Ishikawa (cell line): ENCODE results near the gene BCL2L11.

Experiments
- CEBPB ChIP-seq: IDR thresholded peaks from 2 replicates; pipeline ENCODE4 v1.6.1; 2012
- CREB1 ChIP-seq: IDR thresholded peaks from 2 replicates; pipeline ENCODE4 v1.6.1; 2012; ENCODE audit warnings: low read depth
- EGR1 ChIP-seq: IDR thresholded peaks from 2 replicates; pipeline ENCODE4 v1.6.1; 2012
- EP300 ChIP-seq: IDR thresholded peaks from 2 replicates; pipeline ENCODE4 v1.6.1; 2012; ENCODE audit warnings: borderline replicate concordance
- FOXM1 ChIP-seq: IDR thresholded peaks from 2 replicates; pipeline ENCODE4 v1.6.1; 2012; ENCODE audit warnings: low read depth, borderline replicate concordance
- NFIC ChIP-seq: IDR thresholded peaks from 2 replicates; pipeline ENCODE4 v1.6.1; 2012
- RAD21 ChIP-seq: IDR thresholded peaks from 2 replicates; pipeline ENCODE4 v1.6.1; 2012; ENCODE audit warnings: low read depth
- TAF1 ChIP-seq: IDR thresholded peaks from 2 replicates; pipeline ENCODE4 v1.6.1; 2012; ENCODE audit warnings: low read depth, mild to moderate bottlenecking
- TCF12 ChIP-seq: IDR thresholded peaks from 2 replicates; pipeline ENCODE4 v1.6.1; 2012; ENCODE audit warnings: low read depth
- TEAD4 ChIP-seq: IDR thresholded peaks from 2 replicates; pipeline ENCODE4 v1.6.1; 2012
- YY1 ChIP-seq: IDR thresholded peaks from 2 replicates; pipeline ENCODE4 v1.6.1; 2012; ENCODE audit warnings: low read depth
- ZBTB7A ChIP-seq: IDR thresholded peaks from 2 replicates; pipeline ENCODE4 v1.6.1; 2012; ENCODE audit warnings: low read depth
- TF ChIP-seq, protein P1 (sequence below): IDR thresholded peaks from 2 replicates; pipeline ENCODE4 v1.6.1; 2012
- TF ChIP-seq, protein P2 (sequence below): IDR thresholded peaks from 2 replicates; pipeline ENCODE4 v1.6.1; 2012
- TF ChIP-seq, protein P3 (sequence below): IDR thresholded peaks from 2 replicates; pipeline ENCODE4 v1.6.1; 2012; ENCODE audit warnings: low read depth, mild to moderate bottlenecking

BCL2L11 gene

GRCh38 chr2:111200333-111200881 lies 79.7 kb downstream of the BCL2L11 start:
- TF ChIP-seq EGR1: no peak
- TF ChIP-seq, protein P1, sequence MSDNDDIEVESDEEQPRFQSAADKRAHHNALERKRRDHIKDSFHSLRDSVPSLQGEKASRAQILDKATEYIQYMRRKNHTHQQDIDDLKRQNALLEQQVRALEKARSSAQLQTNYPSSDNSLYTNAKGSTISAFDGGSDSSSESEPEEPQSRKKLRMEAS: no peak
- TF ChIP-seq EP300: no peak
- no peak for TF ChIP-seq NFIC
- no peak for TF ChIP-seq RAD21
- no peak for TF ChIP-seq CREB1
- TF ChIP-seq, protein P2, sequence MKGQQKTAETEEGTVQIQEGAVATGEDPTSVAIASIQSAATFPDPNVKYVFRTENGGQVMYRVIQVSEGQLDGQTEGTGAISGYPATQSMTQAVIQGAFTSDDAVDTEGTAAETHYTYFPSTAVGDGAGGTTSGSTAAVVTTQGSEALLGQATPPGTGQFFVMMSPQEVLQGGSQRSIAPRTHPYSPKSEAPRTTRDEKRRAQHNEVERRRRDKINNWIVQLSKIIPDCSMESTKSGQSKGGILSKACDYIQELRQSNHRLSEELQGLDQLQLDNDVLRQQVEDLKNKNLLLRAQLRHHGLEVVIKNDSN: no peak
- TF ChIP-seq YY1: no peak
- TF ChIP-seq TCF12: no peak
- no peak for TF ChIP-seq TEAD4
- TF ChIP-seq CEBPB: no peak
- no peak for TF ChIP-seq TAF1
- no peak for TF ChIP-seq ZBTB7A

DNA sequence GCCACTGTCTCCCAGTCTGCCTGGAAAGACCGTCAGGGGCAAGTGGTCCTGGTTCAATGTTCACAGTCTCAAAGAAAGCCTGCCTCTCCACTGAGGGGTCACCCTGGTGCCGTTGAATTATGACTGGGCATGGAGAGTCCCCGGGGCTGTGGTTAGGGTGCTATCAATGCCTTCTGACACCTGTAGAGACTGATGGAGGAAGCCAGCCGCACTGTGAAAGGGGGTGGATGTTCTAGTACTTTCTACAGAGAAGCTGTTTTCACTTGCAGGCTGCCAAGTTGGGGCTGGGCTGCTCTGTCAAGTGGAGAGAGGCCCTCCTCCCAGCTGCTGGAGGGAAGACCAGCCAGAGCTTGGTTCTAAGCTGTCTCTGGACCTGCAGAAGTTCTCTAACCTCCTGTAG lies 80.5 kb downstream of the BCL2L11 start:
- TF ChIP-seq RAD21: no peak
- no peak for TF ChIP-seq NFIC

GRCh38 chr2:111202266-111203040 lies 81.7 kb downstream of the BCL2L11 start:
- TF ChIP-seq, protein P1: no peak
- TF ChIP-seq CEBPB (no peak), TAF1 (no peak), ZBTB7A (no peak), EGR1 (no peak), RAD21 (no peak), NFIC (no peak), YY1 (no peak), EP300 (no peak), FOXM1 (no peak), CREB1 (no peak), TCF12 (no peak), TEAD4 (no peak)
- TF ChIP-seq, protein P3, sequence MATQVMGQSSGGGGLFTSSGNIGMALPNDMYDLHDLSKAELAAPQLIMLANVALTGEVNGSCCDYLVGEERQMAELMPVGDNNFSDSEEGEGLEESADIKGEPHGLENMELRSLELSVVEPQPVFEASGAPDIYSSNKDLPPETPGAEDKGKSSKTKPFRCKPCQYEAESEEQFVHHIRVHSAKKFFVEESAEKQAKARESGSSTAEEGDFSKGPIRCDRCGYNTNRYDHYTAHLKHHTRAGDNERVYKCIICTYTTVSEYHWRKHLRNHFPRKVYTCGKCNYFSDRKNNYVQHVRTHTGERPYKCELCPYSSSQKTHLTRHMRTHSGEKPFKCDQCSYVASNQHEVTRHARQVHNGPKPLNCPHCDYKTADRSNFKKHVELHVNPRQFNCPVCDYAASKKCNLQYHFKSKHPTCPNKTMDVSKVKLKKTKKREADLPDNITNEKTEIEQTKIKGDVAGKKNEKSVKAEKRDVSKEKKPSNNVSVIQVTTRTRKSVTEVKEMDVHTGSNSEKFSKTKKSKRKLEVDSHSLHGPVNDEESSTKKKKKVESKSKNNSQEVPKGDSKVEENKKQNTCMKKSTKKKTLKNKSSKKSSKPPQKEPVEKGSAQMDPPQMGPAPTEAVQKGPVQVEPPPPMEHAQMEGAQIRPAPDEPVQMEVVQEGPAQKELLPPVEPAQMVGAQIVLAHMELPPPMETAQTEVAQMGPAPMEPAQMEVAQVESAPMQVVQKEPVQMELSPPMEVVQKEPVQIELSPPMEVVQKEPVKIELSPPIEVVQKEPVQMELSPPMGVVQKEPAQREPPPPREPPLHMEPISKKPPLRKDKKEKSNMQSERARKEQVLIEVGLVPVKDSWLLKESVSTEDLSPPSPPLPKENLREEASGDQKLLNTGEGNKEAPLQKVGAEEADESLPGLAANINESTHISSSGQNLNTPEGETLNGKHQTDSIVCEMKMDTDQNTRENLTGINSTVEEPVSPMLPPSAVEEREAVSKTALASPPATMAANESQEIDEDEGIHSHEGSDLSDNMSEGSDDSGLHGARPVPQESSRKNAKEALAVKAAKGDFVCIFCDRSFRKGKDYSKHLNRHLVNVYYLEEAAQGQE: no peak
- TF ChIP-seq, protein P2: no peak

DNA sequence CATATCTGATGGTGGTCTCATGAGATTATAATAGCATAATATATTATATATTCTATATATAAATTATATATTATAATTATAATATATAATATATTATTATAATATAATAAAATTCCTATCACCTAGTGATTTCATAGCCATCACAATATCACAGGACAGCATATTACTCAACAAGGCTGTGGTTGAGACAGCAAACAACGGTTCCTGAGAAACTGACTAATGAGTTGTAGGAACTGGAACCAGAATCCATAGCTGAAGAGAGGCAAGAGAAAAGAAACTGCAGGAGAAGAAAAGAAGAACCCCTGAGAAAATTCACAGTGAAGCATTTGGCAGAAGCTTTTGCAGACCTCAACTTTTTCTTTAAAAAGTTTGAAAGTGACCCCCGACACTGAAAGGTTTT lies 84.0 kb downstream of the BCL2L11 start:
- TF ChIP-seq, protein P3: no peak
- TF ChIP-seq CREB1: no peak
- no peak for TF ChIP-seq TCF12
- no peak for TF ChIP-seq RAD21
- no peak for TF ChIP-seq ZBTB7A
- no peak for TF ChIP-seq FOXM1
- TF ChIP-seq YY1: no peak
- TF ChIP-seq, protein P2: no peak
- TF ChIP-seq CEBPB: no peak
- TF ChIP-seq, protein P1: no peak
- no peak for TF ChIP-seq TAF1
- TF ChIP-seq TEAD4: no peak

DNA sequence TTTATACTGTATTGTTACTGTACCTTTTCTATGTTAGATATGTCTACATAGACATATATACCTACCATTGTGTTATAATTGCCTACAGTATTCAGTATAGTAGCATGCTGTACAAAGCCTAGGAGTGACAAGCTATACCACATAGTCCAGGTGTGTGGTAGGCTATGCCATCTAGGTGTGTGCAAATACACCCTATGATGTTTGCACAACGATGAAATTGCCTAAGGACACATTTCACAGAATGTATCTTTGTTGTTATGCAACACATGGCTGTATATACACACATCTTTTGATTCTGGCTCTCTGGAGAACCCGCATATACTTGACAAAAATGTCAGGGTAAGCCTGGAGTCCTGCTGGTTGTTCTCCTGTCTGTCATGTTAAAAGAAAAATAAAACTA lies 85.1 kb downstream of the BCL2L11 start:
- no peak for TF ChIP-seq ZBTB7A
- TF ChIP-seq CEBPB: no peak
- no peak for TF ChIP-seq YY1
- TF ChIP-seq EP300: no peak
- TF ChIP-seq, protein P1: no peak
- TF ChIP-seq TCF12: no peak
- TF ChIP-seq, protein P3: no peak
- no peak for TF ChIP-seq CREB1
- no peak for TF ChIP-seq EGR1
- TF ChIP-seq TEAD4: no peak
